ENCODE measurements around the gene TRMT44. TPM values are rescaled to one million over a fixed set of nuclear protein-coding genes. Genes with fewer than 3 reads are reported as not detected.
A peak's percentile ranks its signal among the peaks of the same experiment; 100 is the strongest.

TRMT44 gene
- total and polyA plus RNA-seq, 7 experiments from 2014 or later: 13.8 to 33.7 (median 29.3) TPM

DNA sequence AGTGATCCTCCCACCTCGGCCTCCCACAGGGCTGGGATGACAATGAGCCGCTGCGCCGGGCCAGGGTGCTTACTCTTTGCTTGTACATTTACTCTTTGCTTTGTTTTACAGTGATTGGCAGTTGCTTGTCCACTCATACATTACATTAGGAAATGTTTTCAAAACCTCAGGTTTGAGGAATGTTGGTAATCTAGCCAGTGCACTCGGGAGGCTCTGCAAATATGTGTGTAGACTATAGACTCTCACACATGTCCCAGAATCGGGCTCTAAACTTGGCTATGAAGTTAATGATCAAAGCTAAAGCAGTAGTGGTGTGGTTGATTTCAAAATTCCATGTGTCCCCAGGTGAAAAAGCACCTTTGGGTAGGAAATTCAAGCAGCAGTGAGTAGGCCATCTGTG, 20.5 kb downstream of the TRMT44 start:
- Histone ChIP-seq H3K4me3 (ENCODE audit: low read length) (no peak overlapping the region), H3K4me1 (ENCODE audit: control insufficient read depth in 2 of 2, insufficient read depth in 2 of 2, low read length in 2 of 2) (no peaks in the 10 kb centered on the region), H3K36me3 (ENCODE audit: control insufficient read depth in 2 of 3, insufficient read depth in 3 of 3, low read length in 3 of 3) (peaks cover 0 to 85% (median 0%) of the 10 kb centered on the region in 3 experiments), H3K27ac (ENCODE audit: low read depth, low read length) (no peak overlapping the region), H3K9me3 (ENCODE audit: control insufficient read depth in 2 of 3, low read length in 3 of 3) (no peaks in the 10 kb centered on the region), H3K27me3 (ENCODE audit: control insufficient read depth in 2 of 2, insufficient read depth in 2 of 2, low read length in 2 of 2) (no peaks in the 10 kb centered on the region)
- Mint-ChIP-seq H3K4me1 (no peaks in the 10 kb centered on the region), H3K27me3 (no peaks in the 10 kb centered on the region), H3K9me3 (peaks cover 0 to 1% (median 0%) of the 10 kb centered on the region in 11 donors), H3K36me3 (peaks cover 10 to 42% (median 16%) of the 10 kb centered on the region in 5 donors), H3K4me3 (no peak overlapping the region), H3K27ac (peak overlapping the region in 1 of 9 donors; percentile 36)
- intact Hi-C loops (cut with micrococcal nuclease): no loop called here
- ChIA-PET POLR2A (no interaction called here), CTCF (no interaction called here)
- DNase-seq: no peak
- ATAC-seq: no peak

GRCh38 chr4:8461616-8462015, 21.0 kb downstream of the TRMT44 start:
- Histone ChIP-seq H3K4me1 (ENCODE audit: control insufficient read depth in 2 of 2, insufficient read depth in 2 of 2, low read length in 2 of 2) (no peaks in the 10 kb centered on the region), H3K27me3 (ENCODE audit: control insufficient read depth in 2 of 2, insufficient read depth in 2 of 2, low read length in 2 of 2) (no peaks in the 10 kb centered on the region), H3K27ac (ENCODE audit: low read depth, low read length) (no peak overlapping the region), H3K9me3 (ENCODE audit: control insufficient read depth in 2 of 3, low read length in 3 of 3) (no peaks in the 10 kb centered on the region), H3K36me3 (ENCODE audit: control insufficient read depth in 2 of 3, insufficient read depth in 3 of 3, low read length in 3 of 3) (peaks cover 0 to 85% (median 0%) of the 10 kb centered on the region in 3 experiments), H3K4me3 (ENCODE audit: low read length) (no peak overlapping the region)
- peaks cover 0 to 1% (median 0%) of the 10 kb centered on the region in 11 donors for H3K9me3 Mint-ChIP-seq
- no peak overlapping the region for H3K27ac Mint-ChIP-seq
- ATAC-seq: no peak
- H3K4me3 Mint-ChIP-seq: no peak overlapping the region
- CTCF ChIA-PET: no interaction called here
- intact Hi-C loops (cut with micrococcal nuclease): no loop called here
- peaks cover 8 to 38% (median 17%) of the 10 kb centered on the region in 5 donors for H3K36me3 Mint-ChIP-seq
- no peaks in the 10 kb centered on the region for H3K27me3 Mint-ChIP-seq
- H3K4me1 Mint-ChIP-seq: no peaks in the 10 kb centered on the region
- DNase-seq: no peak
- POLR2A ChIA-PET: no interaction called here

- peaks cover 0 to 1% (median 0%) of the 10 kb centered on the region in 11 donors for H3K9me3 Mint-ChIP-seq
- no peak overlapping the region for H3K4me3 ChIP-seq (ENCODE audit: low read length)
- H3K36me3 Mint-ChIP-seq: peaks cover 5 to 30% (median 12%) of the 10 kb centered on the region in 5 donors
- ChIA-PET POLR2A (no interaction called here), CTCF (no interaction called here)
- H3K36me3 ChIP-seq (ENCODE audit: control insufficient read depth in 2 of 3, insufficient read depth in 3 of 3, low read length in 3 of 3): peaks cover 0 to 82% (median 0%) of the 10 kb centered on the region in 3 experiments
- no peak overlapping the region for H3K27ac Mint-ChIP-seq
- H3K4me1 Mint-ChIP-seq: no peaks in the 10 kb centered on the region
- ATAC-seq (no peak), DNase-seq (no peak)
- H3K4me3 Mint-ChIP-seq: no peak overlapping the region
- no peaks in the 10 kb centered on the region for H3K27me3 Mint-ChIP-seq
- no peak overlapping the region for H3K27ac ChIP-seq (ENCODE audit: low read depth, low read length)
- H3K9me3 ChIP-seq (ENCODE audit: control insufficient read depth in 2 of 3, low read length in 3 of 3): no peaks in the 10 kb centered on the region
- intact Hi-C loops (cut with micrococcal nuclease): no loop called here
- H3K27me3 ChIP-seq (ENCODE audit: control insufficient read depth in 2 of 2, insufficient read depth in 2 of 2, low read length in 2 of 2): no peaks in the 10 kb centered on the region
- no peaks in the 10 kb centered on the region for H3K4me1 ChIP-seq (ENCODE audit: control insufficient read depth in 2 of 2, insufficient read depth in 2 of 2, low read length in 2 of 2)
Measured at GRCh38 chr4:8463811-8464210, 23.2 kb downstream of the TRMT44 start.

- ChIA-PET POLR2A (interaction anchor here (0.7 kb wide), 1 partner anchor 174 kb away, joined by 3 read pairs; no protein-coding TSS in a partner anchor), CTCF (no interaction called here)
- Mint-ChIP-seq H3K4me3 (no peak overlapping the region), H3K4me1 (no peaks in the 10 kb centered on the region), H3K36me3 (peaks cover 5 to 30% (median 12%) of the 10 kb centered on the region in 5 donors), H3K27ac (no peak overlapping the region), H3K27me3 (no peaks in the 10 kb centered on the region), H3K9me3 (peaks cover 0 to 1% (median 0%) of the 10 kb centered on the region in 11 donors)
- Histone ChIP-seq H3K36me3 (ENCODE audit: control insufficient read depth in 2 of 3, insufficient read depth in 3 of 3, low read length in 3 of 3) (peaks cover 0 to 82% (median 0%) of the 10 kb centered on the region in 3 experiments), H3K27ac (ENCODE audit: low read depth, low read length) (no peak overlapping the region), H3K4me1 (ENCODE audit: control insufficient read depth in 2 of 2, insufficient read depth in 2 of 2, low read length in 2 of 2) (no peaks in the 10 kb centered on the region), H3K9me3 (ENCODE audit: control insufficient read depth in 2 of 3, low read length in 3 of 3) (no peaks in the 10 kb centered on the region), H3K4me3 (ENCODE audit: low read length) (no peak overlapping the region), H3K27me3 (ENCODE audit: control insufficient read depth in 2 of 2, insufficient read depth in 2 of 2, low read length in 2 of 2) (no peaks in the 10 kb centered on the region)
- ATAC-seq (no peak), DNase-seq (no peak)
- intact Hi-C loops (cut with micrococcal nuclease): no loop called here
Measured at GRCh38 chr4:8464381-8464780, 23.8 kb downstream of the TRMT44 start.

DNA sequence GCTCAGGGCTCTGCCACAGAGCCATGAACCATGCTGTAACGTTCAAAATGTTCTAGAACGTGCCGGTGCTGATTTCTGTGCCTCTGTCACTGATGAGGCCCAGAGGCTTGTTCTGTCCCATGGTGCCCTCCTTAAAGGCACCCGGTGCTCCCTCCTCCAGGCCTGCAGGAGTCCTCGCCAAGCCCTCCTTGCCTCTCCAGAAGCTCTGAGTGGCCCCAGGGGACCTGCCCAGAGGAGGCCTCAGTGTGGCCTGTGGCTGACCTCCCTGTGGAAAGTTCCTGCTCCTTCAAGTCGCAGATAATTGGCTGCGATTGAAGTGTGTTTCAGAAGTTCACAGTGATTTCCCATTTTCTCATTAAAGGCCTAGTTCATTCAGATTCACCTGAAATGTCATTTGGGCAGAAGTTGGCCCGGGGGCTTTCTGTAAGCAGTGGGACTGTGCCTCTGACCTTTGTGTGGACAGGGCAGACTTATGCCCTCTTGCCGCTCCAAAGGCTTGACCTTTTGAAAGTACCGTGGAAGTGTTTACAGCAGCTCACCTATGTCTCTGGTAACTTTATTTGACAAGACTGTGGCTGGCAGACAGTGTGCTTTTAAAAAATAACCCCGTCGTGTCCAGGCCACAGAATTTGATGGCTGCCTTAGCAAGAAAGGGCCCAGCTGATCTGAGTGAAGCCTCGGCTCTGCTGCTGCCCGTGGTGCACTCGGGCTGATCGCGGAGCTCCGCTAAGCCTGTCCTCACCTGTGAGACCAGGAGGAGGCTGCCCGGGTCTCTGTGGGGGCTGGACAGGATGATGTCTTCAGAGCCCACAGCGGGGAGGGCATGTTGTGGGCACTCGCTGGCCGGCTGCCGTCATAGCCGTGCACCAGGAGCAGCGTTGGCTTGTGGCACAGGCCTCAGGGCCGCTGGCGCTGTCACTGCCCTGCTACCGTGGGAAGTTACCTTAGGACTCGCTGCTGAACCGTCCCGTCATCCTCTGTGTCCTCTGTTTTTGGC, 25.3 kb downstream of the TRMT44 start:
- ChIA-PET CTCF (no interaction called here), POLR2A (no interaction called here)
- Mint-ChIP-seq H3K4me1 (no peaks in the 10 kb centered on the region), H3K36me3 (peaks cover 0 to 24% (median 12%) of the 10 kb centered on the region in 5 donors), H3K27ac (no peak overlapping the region), H3K9me3 (peaks cover 0 to 1% (median 0%) of the 10 kb centered on the region in 11 donors), H3K4me3 (no peak overlapping the region), H3K27me3 (no peaks in the 10 kb centered on the region)
- Histone ChIP-seq H3K4me3 (ENCODE audit: low read length) (no peak overlapping the region), H3K4me1 (ENCODE audit: control insufficient read depth in 2 of 2, insufficient read depth in 2 of 2, low read length in 2 of 2) (no peaks in the 10 kb centered on the region), H3K36me3 (ENCODE audit: control insufficient read depth in 2 of 3, insufficient read depth in 3 of 3, low read length in 3 of 3) (peaks cover 0 to 82% (median 0%) of the 10 kb centered on the region in 3 experiments), H3K27me3 (ENCODE audit: control insufficient read depth in 2 of 2, insufficient read depth in 2 of 2, low read length in 2 of 2) (no peaks in the 10 kb centered on the region), H3K9me3 (ENCODE audit: control insufficient read depth in 2 of 3, low read length in 3 of 3) (no peaks in the 10 kb centered on the region), H3K27ac (ENCODE audit: low read depth, low read length) (no peak overlapping the region)
- intact Hi-C loops (cut with micrococcal nuclease): loop anchor here in 1 of 2 donors (5.0 kb wide), 1 partner anchor 451 kb away; no protein-coding TSS in a partner anchor
- DNase-seq (no peak), ATAC-seq (no peak)

- Histone ChIP-seq H3K36me3 (ENCODE audit: control insufficient read depth in 2 of 3, insufficient read depth in 3 of 3, low read length in 3 of 3) (peaks cover 0 to 74% (median 0%) of the 10 kb centered on the region in 3 experiments), H3K4me1 (ENCODE audit: control insufficient read depth in 2 of 2, insufficient read depth in 2 of 2, low read length in 2 of 2) (no peaks in the 10 kb centered on the region), H3K4me3 (ENCODE audit: low read length) (no peak overlapping the region), H3K9me3 (ENCODE audit: control insufficient read depth in 2 of 3, low read length in 3 of 3) (no peaks in the 10 kb centered on the region), H3K27me3 (ENCODE audit: control insufficient read depth in 2 of 2, insufficient read depth in 2 of 2, low read length in 2 of 2) (no peaks in the 10 kb centered on the region), H3K27ac (ENCODE audit: low read depth, low read length) (no peak overlapping the region)
- H3K36me3 Mint-ChIP-seq: peaks cover 0 to 24% (median 12%) of the 10 kb centered on the region in 5 donors
- H3K9me3 Mint-ChIP-seq: no peaks in the 10 kb centered on the region
- ChIA-PET POLR2A (no interaction called here), CTCF (no interaction called here)
- no peak overlapping the region for H3K4me3 Mint-ChIP-seq
- ATAC-seq (no peak), DNase-seq (no peak)
- no peaks in the 10 kb centered on the region for H3K27me3 Mint-ChIP-seq
- H3K27ac Mint-ChIP-seq: no peak overlapping the region
- intact Hi-C loops (cut with micrococcal nuclease): loop anchor here in 1 of 2 donors (5.0 kb wide), 1 partner anchor 450 kb away; no protein-coding TSS in a partner anchor
- H3K4me1 Mint-ChIP-seq: no peaks in the 10 kb centered on the region
Measured at GRCh38 chr4:8467016-8467415, 26.4 kb downstream of the TRMT44 start.
